GM19238 (cell line): Measurements from ENCODE around the gene PCDHGA8.
"Not testable (repeated sequence)": the region's sequence is repeated elsewhere in the genome, so short reads cannot be mapped to it uniquely, and the experiment has no call there.

Source experiments
- DNase-seq: peaks from one replicate; pipeline ENCODE4 v3.0.0; 2011; ENCODE audit warnings: low spot score; ENCODE audit not compliant: insufficient read length

PCDHGA8 gene

DNA sequence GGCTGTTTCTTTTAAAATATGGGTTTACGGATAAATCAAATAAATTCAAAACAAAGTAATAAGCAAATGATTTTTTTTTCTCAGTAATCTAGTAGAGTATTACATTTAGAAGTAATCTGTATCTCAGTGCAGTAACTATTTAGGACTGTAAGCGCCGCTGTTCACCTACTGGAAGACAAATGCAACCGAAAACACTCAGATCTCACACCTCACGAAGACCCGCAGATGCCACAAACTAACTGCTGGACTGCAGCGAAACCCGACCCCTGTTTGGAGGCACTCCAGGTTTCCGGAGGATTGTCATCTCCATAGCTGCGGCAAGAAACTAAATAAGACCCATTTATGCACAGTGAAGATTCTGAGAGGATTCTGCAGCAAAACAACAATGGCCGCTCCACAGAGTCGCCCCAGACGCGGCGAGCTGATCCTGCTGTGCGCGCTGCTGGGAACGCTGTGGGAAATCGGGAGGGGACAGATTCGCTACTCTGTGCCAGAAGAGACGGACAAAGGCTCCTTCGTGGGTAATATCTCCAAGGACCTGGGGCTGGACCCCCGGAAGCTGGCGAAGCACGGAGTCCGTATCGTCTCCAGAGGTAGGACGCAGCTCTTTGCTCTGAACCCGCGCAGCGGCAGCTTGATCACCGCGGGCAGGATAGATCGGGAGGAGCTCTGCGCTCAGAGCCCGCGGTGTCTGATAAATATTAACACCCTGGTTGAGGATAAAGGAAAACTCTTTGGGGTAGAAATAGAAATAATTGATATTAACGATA lies at the start of gene PCDHGA8:
TSS of gene PCDHGA8 (plus strand) at position 205 of the 770 bp plus-strand sequence. CDS start at position 386, 181 bp downstream.
- DNase-seq: no peak

DNA sequence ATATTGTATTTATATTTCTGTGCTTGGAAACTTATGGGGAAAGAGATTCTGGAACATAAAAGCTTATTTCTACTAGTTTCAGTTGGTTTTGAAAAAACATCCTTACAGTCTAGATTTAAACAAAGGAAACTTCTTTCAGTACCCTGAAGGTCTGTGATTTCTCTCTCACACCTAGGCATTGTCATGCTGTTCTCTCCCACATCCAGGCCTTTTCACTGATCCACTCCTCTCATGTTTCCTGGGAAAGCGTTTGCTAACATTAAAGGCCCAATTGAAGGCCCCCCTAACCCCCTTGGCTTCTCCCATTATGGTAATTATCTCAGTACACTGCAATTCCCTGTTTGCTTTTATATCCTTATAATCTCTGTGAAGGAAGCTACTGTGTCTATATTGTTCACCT lies 49.7 kb upstream of the PCDHGA8 start:
- no peak for DNase-seq

DNA sequence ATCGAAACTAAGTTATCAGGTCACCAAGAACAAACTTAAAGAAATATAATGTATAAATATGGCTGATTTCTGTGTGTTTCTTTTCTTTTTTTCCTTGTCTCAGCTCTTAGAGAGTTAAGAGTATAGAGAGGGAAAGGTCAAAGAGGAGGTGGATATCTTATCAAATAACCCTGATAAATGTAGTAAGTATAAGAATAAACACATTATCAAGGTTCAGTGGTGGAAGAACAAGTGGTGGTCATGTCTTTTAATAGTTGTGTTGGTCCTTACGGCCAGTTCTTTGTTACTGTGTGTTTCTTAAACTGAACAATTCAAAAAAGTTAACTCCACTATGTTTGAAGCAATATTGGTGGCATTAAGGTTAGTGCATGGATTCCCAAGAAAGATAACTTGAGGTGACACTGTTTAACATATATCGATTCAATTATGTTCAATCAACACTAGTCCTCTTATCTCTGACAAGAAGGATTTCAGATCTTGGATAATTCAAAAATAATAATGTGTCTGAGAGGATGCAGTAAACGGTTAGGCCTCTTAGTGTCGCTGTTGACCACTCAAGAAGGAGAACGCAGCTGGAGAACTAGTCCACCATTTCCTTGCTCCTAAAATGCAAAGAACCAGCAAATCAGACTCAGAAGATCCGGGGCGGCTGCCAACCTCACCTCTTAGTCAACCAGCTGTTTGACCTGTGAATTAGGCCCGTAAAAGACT lies 49.0 kb upstream of the PCDHGA8 start, which contains the start of gene PCDHGA3:
TSS of gene PCDHGA3 (plus strand) at position 588 of the 711 bp plus-strand sequence. CDS start 205 bp downstream, outside the sequence.
- DNase-seq: no peak

DNA sequence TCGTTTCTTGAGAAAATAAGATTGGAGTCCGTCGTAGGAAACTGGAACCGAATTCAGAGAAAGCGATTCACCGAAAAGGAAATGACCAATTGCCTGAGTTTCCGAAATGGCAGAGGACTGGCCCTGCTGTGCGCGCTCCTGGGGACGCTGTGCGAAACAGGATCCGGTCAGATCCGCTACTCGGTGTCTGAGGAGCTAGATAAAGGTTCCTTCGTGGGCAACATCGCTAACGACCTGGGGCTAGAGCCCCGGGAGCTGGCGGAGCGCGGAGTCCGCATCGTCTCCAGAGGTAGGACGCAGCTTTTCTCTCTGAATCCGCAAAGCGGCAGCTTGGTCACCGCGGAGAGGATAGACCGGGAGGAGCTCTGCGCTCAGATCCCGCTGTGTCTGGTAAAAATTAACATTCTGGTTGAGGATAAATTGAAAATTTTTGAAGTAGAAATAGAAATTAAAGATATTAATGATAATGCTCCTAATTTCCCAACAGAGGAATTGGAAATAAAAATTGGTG lies 48.4 kb upstream of the PCDHGA8 start:
- DNase-seq: no peak

DNA sequence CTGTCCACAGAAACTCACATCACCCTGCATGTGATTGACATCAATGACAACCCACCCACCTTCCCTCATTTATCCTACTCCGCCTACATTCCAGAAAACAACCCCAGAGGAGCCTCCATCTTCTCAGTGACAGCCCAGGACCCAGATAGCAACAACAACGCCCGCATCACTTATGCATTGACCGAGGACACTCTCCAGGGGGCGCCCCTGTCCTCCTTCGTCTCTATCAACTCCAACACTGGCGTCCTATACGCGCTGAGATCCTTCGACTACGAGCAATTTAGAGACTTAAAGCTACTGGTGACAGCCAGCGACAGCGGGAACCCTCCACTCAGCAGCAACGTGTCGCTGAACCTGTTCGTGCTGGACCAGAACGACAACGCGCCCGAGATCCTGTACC lies 47.1 kb upstream of the PCDHGA8 start:
- no peak for DNase-seq

DNA sequence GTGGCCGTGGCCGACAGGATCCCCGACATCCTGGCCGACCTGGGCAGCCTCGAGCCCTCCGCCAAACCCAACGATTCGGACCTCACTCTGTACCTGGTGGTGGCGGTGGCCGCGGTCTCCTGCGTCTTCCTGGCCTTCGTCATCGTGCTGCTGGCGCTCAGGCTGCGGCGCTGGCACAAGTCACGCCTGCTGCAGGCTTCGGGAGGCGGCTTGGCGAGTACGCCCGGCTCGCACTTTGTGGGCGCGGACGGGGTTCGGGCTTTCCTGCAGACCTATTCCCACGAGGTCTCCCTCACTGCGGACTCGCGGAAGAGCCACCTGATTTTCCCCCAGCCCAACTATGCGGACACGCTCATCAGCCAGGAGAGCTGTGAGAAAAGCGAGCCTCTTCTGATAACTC lies 46.4 kb upstream of the PCDHGA8 start:
- not testable (repeated sequence) for DNase-seq

DNA sequence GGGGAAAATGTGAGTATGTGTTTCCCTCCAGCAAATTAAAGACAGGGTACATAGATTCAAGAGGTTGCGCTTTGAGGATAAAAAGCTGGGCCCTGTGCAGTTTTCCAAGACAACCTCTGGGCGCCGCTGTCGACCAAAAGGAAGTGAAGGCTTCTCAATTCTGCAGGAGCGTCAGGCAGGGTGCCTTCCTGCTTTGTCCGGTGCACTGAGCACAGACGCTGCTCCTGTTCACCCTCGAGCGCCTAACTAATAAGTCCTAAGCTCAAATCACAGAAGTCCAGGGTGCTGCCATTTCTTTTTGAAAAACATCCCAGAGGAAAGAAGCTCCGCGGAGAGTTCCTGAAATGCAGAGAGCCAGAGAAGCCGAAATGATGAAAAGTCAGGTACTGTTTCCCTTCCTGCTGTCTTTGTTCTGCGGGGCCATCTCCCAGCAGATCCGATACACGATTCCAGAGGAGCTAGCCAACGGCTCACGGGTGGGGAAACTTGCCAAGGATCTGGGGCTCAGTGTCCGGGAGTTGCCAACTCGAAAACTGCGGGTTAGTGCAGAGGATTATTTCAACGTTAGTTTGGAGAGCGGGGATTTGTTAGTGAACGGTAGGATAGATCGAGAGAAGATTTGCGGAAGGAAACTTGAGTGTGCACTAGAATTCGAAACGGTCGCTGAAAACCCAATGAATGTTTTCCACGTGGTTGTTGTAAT lies 42.4 kb upstream of the PCDHGA8 start, which contains the start of gene PCDHGB1:
TSS of gene PCDHGB1 (plus strand) at position 183 of the 703 bp plus-strand sequence. CDS start at position 345, 162 bp downstream.
- DNase-seq: peak; percentile 37

DNA sequence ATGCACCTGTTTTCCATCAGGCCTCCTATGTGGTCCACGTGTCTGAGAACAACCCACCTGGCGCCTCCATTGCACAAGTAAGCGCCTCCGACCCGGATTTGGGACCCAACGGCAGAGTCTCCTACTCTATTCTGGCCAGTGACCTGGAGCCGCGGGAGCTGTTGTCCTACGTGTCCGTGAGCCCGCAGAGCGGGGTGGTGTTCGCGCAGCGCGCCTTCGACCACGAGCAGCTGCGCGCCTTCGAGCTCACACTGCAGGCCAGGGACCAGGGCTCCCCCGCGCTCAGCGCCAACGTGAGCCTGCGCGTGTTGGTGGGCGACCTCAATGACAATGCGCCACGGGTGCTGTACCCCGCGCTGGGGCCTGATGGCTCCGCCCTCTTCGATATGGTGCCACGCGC lies 40.8 kb upstream of the PCDHGA8 start:
- no peak for DNase-seq

DNA sequence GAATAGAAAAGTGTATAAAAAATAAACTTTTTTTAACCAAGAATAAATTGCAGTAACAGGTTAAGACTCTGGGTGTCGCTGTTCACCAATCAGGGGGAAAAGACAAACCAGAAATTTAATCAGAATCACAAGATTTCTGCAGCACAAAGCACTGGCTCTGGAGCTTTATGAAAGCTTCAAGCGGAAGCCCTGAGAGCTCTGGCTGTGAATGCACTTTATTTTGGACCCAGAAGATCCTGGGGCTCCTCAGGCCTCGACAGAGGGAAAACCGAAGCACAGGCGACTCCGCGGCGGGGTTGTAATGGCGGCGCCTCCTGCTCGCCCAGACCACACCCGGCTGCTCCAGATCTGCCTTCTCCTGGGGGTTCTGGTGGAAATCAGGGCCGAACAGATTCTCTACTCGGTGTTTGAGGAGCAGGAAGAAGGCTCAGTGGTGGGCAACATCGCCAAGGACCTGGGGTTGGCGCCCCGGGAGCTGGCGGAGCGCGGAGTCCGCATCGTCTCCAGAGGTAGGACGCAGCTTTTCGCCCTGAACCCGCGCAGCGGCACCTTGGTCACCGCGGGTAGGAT lies 37.4 kb upstream of the PCDHGA8 start, which contains the start of gene PCDHGA4:
TSS of gene PCDHGA4 (plus strand) at position 122 of the 570 bp plus-strand sequence. CDS start at position 209, 87 bp downstream.
- DNase-seq: no peak

DNA sequence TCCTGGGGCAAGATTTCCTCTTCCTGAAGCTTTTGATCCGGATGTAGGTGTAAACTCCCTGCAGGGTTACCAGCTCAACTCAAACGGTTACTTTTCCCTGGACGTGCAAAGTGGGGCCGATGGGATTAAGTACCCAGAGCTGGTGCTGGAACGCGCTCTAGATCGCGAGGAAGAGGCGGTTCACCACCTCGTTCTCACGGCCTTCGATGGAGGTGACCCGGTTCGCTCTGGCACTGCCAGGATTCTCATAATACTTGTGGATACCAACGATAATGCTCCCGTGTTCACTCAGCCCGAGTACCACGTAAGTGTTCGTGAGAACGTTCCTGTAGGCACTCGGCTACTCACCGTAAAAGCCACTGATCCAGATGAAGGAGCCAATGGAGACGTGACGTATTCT lies 36.8 kb upstream of the PCDHGA8 start:
- DNase-seq: no peak

DNA sequence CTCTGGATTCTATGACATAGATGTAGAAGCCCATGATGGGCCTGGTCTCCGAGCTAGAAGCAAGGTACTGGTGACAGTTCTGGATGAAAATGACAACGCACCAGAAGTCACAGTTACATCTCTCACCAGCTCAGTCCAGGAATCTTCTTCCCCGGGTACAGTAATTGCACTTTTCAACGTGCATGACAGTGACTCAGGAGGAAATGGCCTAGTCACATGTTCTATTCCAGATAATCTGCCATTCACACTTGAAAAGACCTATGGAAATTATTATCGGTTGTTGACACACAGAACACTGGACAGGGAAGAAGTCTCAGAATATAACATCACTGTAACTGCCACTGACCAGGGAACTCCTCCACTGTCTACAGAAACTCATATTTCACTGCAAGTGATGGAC lies 36.3 kb upstream of the PCDHGA8 start:
- DNase-seq: no peak

DNA sequence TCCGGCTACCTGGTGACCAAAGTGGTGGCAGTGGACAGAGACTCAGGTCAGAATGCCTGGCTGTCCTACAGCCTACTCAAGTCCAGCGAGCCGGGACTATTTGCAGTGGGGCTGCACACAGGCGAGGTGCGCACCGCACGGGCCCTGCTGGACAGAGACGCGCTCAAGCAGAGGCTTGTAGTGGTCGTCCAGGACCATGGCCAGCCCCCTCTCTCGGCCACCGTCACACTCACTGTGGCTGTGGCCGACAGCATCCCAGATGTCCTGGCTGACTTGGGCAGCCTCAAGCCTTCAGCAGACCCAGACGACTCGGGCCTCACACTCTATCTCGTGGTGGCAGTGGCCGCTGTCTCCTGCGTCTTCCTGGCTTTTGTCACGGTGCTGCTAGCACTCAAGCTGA lies 35.5 kb upstream of the PCDHGA8 start:
- DNase-seq: no peak

DNA sequence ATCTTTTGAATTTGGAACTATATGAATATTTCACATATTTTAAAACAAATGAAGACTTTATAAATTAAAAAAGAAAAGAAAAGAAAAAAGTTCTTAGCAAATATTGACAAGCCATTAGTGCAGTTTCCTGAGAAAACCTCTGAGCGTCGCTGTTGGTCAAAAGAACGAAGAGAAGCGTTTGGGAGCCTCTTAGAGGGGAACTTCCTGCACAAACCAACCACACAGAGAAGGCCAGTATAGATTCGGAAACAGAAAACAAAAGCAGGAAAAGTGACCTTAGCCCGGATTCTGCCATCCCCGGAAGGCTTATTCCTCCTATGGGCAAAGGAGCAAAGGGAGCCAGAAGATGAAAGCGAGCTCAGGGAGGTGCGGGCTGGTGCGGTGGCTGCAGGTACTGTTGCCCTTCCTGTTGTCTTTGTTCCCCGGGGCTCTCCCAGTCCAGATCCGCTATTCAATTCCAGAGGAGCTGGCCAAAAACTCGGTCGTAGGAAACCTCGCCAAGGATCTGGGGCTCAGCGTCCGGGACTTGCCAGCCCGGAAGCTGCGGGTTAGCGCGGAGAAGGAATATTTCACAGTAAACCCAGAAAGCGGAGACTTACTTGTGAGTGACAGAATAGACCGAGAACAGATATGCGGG lies 32.5 kb upstream of the PCDHGA8 start, which contains the start of gene PCDHGB2:
TSS of gene PCDHGB2 (plus strand) at position 205 of the 637 bp plus-strand sequence. CDS start at position 347, 142 bp downstream.
- no peak for DNase-seq

DNA sequence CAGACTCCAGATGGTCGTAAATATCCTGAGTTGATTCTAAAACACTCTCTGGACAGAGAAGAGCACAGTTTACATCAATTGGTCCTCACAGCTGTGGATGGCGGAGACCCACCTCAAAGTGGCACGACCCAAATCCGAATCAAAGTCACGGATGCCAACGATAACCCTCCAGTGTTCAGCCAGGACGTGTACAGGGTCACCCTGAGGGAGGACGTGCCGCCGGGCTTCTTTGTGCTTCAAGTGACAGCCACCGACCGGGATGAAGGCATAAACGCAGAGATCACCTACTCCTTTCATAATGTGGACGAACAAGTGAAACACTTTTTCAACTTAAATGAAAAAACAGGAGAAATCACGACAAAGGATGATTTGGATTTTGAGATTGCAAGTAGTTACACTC lies 31.7 kb upstream of the PCDHGA8 start:
- DNase-seq: no peak

DNA sequence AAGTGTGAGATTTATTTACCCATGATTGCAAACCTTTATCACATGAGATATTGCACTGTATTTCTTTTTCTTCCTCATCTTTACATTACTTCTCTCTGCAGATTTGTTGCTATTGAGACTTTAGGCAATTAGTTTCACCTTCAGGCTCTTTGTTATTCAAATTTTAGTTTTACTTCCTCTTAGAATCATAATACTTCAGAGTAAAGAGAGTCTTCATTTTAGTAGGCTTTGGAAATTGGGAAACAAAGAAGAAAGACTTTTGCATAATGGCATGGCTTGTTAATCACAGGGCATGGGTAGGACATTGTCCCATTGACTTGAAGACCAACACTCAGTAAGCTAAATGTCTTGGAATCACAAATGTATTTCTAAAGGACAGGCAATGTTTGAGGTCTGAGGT lies 29.7 kb upstream of the PCDHGA8 start:
- DNase-seq: no peak

DNA sequence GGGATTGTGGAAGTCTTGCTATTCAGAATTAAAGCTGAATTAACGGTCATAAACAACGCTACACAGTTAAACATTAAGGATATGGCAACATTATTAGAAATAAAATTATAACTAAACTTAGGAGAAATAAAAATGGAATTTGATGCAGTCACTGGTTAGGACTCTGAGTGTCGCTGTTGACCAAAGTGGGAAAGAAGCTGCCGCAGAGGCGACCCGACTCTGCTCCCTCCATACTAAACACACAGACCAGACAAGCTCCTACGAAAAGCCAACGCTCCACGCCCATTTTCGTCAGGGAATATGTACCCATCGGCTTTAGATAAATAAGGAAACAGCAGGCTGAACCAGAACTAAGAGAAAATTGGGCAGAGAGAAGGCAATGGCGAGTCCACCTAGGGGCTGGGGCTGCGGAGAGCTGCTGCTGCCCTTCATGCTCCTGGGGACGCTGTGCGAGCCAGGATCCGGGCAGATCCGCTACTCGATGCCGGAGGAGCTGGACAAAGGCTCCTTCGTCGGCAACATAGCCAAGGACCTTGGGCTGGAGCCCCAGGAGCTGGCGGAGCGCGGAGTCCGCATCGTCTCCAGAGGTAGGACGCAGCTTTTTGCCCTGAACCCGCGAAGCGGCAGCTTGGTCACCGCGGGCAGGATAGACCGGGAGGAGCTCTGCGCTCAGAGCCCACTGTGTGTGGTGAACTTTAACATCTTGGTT lies 28.3 kb upstream of the PCDHGA8 start, which contains the start of gene PCDHGA5:
TSS of gene PCDHGA5 (plus strand) at position 211 of the 709 bp plus-strand sequence. CDS start at position 380, 169 bp downstream.
- DNase-seq: no peak

DNA sequence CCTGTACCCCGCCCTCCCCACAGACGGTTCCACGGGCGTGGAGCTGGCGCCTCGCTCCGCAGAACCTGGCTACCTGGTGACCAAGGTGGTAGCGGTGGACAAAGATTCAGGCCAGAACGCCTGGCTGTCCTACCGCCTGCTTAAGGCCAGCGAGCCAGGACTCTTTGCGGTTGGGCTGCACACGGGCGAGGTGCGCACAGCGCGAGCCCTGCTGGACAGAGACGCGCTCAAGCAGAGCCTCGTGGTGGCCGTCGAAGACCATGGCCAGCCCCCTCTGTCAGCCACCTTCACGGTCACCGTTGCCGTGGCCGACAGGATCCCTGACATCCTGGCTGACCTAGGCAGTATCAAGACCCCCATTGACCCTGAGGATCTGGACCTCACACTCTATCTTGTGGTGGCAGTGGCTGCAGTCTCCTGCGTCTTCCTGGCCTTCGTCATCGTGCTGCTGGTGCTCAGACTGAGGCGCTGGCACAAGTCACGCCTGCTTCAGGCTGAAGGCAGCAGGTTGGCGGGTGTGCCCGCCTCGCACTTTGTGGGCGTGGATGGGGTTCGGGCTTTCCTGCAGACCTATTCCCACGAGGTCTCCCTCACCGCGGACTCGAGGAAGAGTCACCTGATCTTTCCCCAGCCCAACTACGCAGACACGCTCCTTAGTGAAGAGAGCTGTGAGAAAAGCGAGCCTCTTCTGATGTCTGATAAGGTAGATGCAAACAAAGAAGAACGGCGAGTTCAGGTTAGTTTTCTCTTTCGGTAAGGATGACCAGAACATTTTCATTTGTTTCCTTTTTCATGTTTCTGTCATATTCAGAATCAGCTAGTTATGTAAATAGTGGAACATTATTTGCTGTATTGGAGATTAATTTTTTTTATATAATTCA lies 26.2 kb upstream of the PCDHGA8 start:
- DNase-seq: no peak

DNA sequence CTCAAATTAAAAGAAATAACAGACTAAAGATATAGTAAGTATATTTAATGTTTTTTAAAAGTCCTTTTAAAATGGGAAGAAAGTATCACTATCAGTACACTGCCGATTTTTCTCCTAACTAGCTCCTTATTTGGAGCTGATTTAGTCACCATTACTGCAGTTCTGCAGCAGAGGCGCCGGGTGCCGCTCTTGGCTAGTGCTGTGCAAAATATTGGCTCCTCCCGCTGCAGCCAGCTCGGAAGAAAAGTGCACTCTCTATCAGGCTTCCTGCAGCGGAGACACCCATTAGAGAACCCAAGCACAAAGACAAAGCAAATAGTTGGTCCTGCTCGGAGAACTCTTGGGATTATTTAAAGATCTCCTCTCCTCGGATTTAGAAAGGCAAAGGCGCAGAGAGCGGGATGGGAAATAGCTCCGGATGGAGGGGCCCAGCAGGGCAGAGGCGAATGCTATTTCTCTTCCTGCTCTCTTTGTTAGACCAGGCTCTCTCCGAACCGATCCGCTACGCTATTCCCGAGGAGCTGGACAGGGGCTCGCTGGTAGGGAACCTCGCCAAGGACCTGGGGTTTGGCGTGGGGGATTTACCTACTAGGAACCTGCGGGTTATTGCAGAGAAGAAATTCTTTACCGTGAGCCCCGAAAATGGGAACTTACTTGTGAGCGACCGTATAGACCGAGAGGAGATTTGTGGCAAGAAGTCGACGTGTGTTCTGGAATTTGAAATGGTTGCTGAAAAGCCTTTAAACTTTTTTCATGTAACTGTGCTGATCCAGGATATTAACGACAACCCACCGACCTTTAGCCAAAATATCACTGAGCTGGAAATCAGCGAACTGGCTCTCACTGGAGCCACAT lies 22.2 kb upstream of the PCDHGA8 start, which contains the start of gene PCDHGB3:
TSS of gene PCDHGB3 (plus strand) at position 249 of the 855 bp plus-strand sequence. CDS start at position 402, 153 bp downstream.
- peak; percentile 21 for DNase-seq
